Suprapubic skin (tissue), 4 donors: ENCODE results near the gene UPF1. TPM values are rescaled to one million over a fixed set of nuclear protein-coding genes. Genes with fewer than 3 reads are reported as not detected.

Source experiments
- DNase-seq, 2 donors: peaks; one replicate each; pipeline ENCODE4 v3.0.0-alpha.2; 2019; ENCODE audit warnings: low spot score in 2 of 2
- H3K27ac ChIP-seq: fragments of 200-600 bp; sonication (generic); one replicate; pipeline ENCODE4 v1.5.1; 2019
- H3K27me3 ChIP-seq: fragments of 200-600 bp; sonication (generic); one replicate; pipeline ENCODE4 v1.5.1; 2019
- H3K36me3 ChIP-seq: fragments of 200-600 bp; sonication (generic); one replicate; pipeline ENCODE4 v1.5.1; 2019
- H3K4me1 ChIP-seq: fragments of 200-600 bp; sonication (generic); one replicate; pipeline ENCODE4 v1.5.1; 2019
- H3K4me3 ChIP-seq: fragments of 200-600 bp; sonication (generic); one replicate; pipeline ENCODE4 v1.5.1; 2019; ENCODE audit warnings: mild to moderate bottlenecking
- H3K9me3 ChIP-seq: fragments of 200-600 bp; sonication (generic); one replicate; pipeline ENCODE4 v1.5.1; 2019
- CTCF ChIP-seq, 2 donors: fragments of 200-600 bp in 1 of 2; fragments of 450-650 bp in 1 of 2; sonication (generic) in 1 of 2; IDR thresholded peaks; one replicate each; pipeline ENCODE4 v1.5.1; 2016 to 2019; ENCODE audit warnings: antibody characterized with exemption in 2 of 2, mild to moderate bottlenecking in 1 of 2, moderate library complexity in 1 of 2
- EP300 ChIP-seq: sonication (generic); formaldehyde crosslinking; IDR thresholded peaks from one replicate; pipeline ENCODE4 v1.6.1; 2017; ENCODE audit warnings: antibody characterized with exemption
- POLR2A ChIP-seq, 2 donors: fragments of 450-650 bp; IDR thresholded peaks; one replicate each; pipeline ENCODE4 v1.6.1; 2017; ENCODE audit warnings: antibody characterized with exemption in 2 of 2, mild to moderate bottlenecking in 2 of 2, moderate library complexity in 2 of 2
- POLR2AphosphoS5 ChIP-seq, 3 donors: sonication (generic); formaldehyde crosslinking; IDR thresholded peaks; one replicate each; pipeline ENCODE4 v1.6.1; 2017; ENCODE audit warnings: antibody characterized with exemption in 3 of 3
- WGBS: methylation state at CpG from one replicate; pipeline ENCODE4 v1.1.5; 2018; 5-methylcytosine and 5-hydroxymethylcytosine counted together
- total RNA-seq, 4 donors: library from RNA; depleted of rRNA; stranded (reverse); fragments of >200 nt; gene quantifications; one replicate each; pipeline ENCODE4 v1.1.0, GENCODE V29; 2016

Gene UPF1
- total RNA-seq, 4 donors from 2014 or later: 74.7 to 160 (median 99.2) TPM

GRCh38 chr19:18903156-18904037, 71.6 kb downstream of the UPF1 start:
- Histone ChIP-seq H3K4me3 (no peak overlapping the region), H3K36me3 (peaks cover 84% of the 10 kb centered on the region), H3K4me1 (no peaks in the 10 kb centered on the region), H3K27ac (no peak overlapping the region), H3K27me3 (no peaks in the 10 kb centered on the region), H3K9me3 (no peaks in the 10 kb centered on the region)
- peak in 1 of 2 donors; percentile 51 for DNase-seq
- TF ChIP-seq POLR2A (IDR thresholded peaks at IDR 0.05): no peak
- no peak for TF ChIP-seq POLR2AphosphoS5 (IDR thresholded peaks at IDR 0.05)
- no peak for TF ChIP-seq EP300
- no peak for TF ChIP-seq CTCF (IDR thresholded peaks at IDR 0.05)
- WGBS: 94% methylated on average over 15 of the region's 29 CpGs

DNA sequence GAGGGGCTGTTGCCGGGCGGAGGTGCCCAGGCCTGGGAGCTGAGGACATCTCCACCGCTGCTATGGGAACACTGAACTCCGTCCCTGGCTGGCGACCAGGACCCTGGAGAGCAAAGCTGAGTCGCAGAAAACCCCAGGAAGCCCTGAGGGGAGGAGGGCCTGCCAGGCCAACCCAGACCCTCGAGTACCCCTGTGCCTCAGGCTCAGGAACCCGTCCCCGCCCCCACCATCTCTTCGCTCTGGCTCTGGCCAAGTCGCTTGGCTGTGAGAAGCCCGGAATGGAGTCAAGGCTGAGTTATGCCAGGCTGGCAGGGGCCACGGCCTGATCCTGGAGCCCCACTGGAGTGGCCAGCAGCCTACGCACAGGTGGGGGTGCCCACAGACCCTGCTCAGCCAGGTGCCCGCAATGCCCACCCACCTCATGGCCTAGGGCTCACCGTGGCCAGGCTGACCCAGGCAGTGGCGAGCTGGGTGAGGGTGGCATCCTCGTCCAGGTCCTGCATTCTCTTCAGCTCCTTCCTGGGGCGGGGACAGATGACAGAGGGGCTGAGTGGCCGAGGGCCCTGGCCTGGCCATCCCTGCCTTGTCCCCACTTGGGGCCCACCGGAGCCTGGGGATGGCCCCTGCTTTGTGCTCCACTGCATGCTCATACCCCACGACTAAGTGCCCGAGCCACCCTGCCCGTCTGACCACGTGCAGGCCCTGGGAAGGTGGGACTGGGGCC, 72.7 kb downstream of the UPF1 start:
- H3K9me3 ChIP-seq: no peaks in the 10 kb centered on the region
- no peak overlapping the region for H3K4me3 ChIP-seq
- no peaks in the 10 kb centered on the region for H3K4me1 ChIP-seq
- DNase-seq: peak in 1 of 2 donors; percentile 53
- TF ChIP-seq POLR2A (IDR thresholded peaks at IDR 0.05): no peak
- no peak for TF ChIP-seq CTCF (IDR thresholded peaks at IDR 0.05)
- no peak for TF ChIP-seq EP300
- TF ChIP-seq POLR2AphosphoS5 (IDR thresholded peaks at IDR 0.05): no peak
- H3K27ac ChIP-seq: no peak overlapping the region
- H3K36me3 ChIP-seq: peaks cover 87% of the 10 kb centered on the region
- WGBS: no CpG with 5 or more reads among the region's 25 CpGs
- no peaks in the 10 kb centered on the region for H3K27me3 ChIP-seq

DNA sequence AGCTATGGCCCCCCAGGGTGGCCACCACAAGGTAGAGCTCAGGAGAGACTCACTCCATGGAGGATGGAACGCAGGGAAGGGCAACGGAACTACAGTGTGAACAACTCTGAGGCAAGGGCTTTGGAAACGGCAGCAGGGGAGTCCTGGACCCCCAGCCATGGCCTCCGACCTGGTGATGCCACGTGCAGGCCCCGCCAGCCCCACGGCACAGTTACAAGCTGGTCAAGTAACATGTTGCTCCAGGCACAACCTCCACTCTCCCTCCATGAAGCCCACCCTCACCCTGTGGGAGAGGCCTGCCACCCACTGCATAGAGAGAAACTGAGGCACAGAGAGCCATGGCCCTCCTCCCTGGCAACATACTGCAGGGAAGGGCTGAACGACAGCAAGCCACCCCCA, 73.3 kb downstream of the UPF1 start:
- TF ChIP-seq CTCF (IDR thresholded peaks at IDR 0.05) (no peak), POLR2A (IDR thresholded peaks at IDR 0.05) (no peak)
- Histone ChIP-seq H3K36me3 (peaks cover 86% of the 10 kb centered on the region), H3K4me1 (no peaks in the 10 kb centered on the region)

GRCh38 chr19:18905513-18906236, 73.9 kb downstream of the UPF1 start:
- TF ChIP-seq POLR2AphosphoS5 (IDR thresholded peaks at IDR 0.05): no peak
- H3K36me3 ChIP-seq: peaks cover 86% of the 10 kb centered on the region
- H3K4me1 ChIP-seq: no peaks in the 10 kb centered on the region
- H3K27me3 ChIP-seq: no peaks in the 10 kb centered on the region
- WGBS: 85% methylated on average over 21 of the region's 26 CpGs
- H3K27ac ChIP-seq: no peak overlapping the region
- no peaks in the 10 kb centered on the region for H3K9me3 ChIP-seq
- no peak overlapping the region for H3K4me3 ChIP-seq
- peak in 1 of 2 donors; percentile 57 for DNase-seq

More for the DNA sequence above, 73.3 kb downstream of the UPF1 start:
- no peaks in the 10 kb centered on the region for H3K27me3 ChIP-seq
- DNase-seq: no peak
- H3K9me3 ChIP-seq: no peaks in the 10 kb centered on the region
- WGBS: 82% methylated on average over 7 of the region's 8 CpGs
- no peak overlapping the region for H3K4me3 ChIP-seq
- H3K27ac ChIP-seq: no peak overlapping the region

GRCh38 chr19:18906605-18907519, 75.1 kb downstream of the UPF1 start:
- Histone ChIP-seq H3K9me3 (no peaks in the 10 kb centered on the region), H3K36me3 (peaks cover 81% of the 10 kb centered on the region), H3K27ac (no peak overlapping the region), H3K4me1 (no peaks in the 10 kb centered on the region), H3K4me3 (no peak overlapping the region), H3K27me3 (no peaks in the 10 kb centered on the region)
- no peak for TF ChIP-seq POLR2AphosphoS5 (IDR thresholded peaks at IDR 0.05)
- TF ChIP-seq POLR2A (IDR thresholded peaks at IDR 0.05): no peak
- TF ChIP-seq EP300: no peak
- TF ChIP-seq CTCF (IDR thresholded peaks at IDR 0.05): no peak
- WGBS: 95% methylated on average over 19 of the region's 36 CpGs
- DNase-seq: peak in 1 of 2 donors; percentile 58
